Measurements from ENCODE around the gene RAD52.

DNA sequence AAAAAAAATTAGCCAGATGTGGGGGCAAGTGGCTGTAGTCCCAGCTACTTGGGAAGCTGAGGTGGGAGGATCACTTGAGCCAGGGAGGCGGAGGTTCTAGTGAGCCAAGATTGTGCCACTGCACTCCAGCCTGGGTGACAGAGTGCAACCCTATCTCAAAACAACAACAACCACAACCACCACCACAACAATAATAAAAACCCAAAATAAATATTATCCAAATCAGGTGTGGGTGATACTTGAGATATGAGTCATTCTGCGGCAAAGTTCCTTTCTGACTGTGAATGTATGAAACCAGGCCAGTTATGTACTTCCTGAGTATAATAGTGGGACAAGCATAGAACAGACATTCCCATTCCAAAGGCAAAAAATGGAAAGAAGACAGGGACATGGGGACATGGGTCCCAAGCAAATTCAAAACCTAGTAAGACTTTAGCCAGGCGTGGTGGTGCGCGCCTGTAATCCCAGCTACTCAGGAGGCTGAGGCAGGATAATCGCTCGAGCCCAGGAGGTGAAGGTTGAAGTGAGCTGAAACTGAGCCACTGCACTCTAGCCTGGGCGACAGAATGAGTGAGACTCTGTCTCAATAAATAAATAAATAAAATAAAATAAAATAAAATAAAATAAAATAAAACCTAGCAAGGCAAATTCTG lies 31.8 kb upstream of the RAD52 start:
- TF ChIP-seq POLR2A (IDR thresholded peaks at IDR 0.05; ENCODE audit: low read length) (no peak), EP300 (IDR thresholded peaks at IDR 0.05) (no peak), MYC (IDR thresholded peaks at IDR 0.05; ENCODE audit: borderline replicate concordance, low read length) (no peak), CEBPB (IDR thresholded peaks at IDR 0.05) (no peak), MAFK (IDR thresholded peaks at IDR 0.05; ENCODE audit: partially characterized antibody) (no peak)
- TF ChIP-seq, protein P1, sequence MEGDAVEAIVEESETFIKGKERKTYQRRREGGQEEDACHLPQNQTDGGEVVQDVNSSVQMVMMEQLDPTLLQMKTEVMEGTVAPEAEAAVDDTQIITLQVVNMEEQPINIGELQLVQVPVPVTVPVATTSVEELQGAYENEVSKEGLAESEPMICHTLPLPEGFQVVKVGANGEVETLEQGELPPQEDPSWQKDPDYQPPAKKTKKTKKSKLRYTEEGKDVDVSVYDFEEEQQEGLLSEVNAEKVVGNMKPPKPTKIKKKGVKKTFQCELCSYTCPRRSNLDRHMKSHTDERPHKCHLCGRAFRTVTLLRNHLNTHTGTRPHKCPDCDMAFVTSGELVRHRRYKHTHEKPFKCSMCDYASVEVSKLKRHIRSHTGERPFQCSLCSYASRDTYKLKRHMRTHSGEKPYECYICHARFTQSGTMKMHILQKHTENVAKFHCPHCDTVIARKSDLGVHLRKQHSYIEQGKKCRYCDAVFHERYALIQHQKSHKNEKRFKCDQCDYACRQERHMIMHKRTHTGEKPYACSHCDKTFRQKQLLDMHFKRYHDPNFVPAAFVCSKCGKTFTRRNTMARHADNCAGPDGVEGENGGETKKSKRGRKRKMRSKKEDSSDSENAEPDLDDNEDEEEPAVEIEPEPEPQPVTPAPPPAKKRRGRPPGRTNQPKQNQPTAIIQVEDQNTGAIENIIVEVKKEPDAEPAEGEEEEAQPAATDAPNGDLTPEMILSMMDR (IDR thresholded peaks at IDR 0.05), result no peak
- TF ChIP-seq, protein P2, sequence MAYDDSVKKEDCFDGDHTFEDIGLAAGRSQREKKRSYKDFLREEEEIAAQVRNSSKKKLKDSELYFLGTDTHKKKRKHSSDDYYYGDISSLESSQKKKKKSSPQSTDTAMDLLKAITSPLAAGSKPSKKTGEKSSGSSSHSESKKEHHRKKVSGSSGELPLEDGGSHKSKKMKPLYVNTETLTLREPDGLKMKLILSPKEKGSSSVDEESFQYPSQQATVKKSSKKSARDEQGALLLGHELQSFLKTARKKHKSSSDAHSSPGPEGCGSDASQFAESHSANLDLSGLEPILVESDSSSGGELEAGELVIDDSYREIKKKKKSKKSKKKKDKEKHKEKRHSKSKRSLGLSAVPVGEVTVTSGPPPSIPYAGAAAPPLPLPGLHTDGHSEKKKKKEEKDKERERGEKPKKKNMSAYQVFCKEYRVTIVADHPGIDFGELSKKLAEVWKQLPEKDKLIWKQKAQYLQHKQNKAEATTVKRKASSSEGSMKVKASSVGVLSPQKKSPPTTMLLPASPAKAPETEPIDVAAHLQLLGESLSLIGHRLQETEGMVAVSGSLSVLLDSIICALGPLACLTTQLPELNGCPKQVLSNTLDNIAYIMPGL (CRISPR knock-in tag; IDR thresholded peaks at IDR 0.05; ENCODE audit: borderline replicate concordance), result no peak
